CD4-positive, alpha-beta T cell treated with Interleukin-6 at 100 ng/mL for 8 hours (primary cell): ENCODE data around the gene REPS2.
"Not testable (repeated sequence)": the region's sequence is repeated elsewhere in the genome, so short reads cannot be mapped to it uniquely, and the experiment has no call there.

Experiments
- DNase-seq: peaks from one replicate; pipeline ENCODE4 v3.0.0-alpha.2; 2020; ENCODE audit warnings: mixed read lengths, low spot score

The REPS2 gene

DNA sequence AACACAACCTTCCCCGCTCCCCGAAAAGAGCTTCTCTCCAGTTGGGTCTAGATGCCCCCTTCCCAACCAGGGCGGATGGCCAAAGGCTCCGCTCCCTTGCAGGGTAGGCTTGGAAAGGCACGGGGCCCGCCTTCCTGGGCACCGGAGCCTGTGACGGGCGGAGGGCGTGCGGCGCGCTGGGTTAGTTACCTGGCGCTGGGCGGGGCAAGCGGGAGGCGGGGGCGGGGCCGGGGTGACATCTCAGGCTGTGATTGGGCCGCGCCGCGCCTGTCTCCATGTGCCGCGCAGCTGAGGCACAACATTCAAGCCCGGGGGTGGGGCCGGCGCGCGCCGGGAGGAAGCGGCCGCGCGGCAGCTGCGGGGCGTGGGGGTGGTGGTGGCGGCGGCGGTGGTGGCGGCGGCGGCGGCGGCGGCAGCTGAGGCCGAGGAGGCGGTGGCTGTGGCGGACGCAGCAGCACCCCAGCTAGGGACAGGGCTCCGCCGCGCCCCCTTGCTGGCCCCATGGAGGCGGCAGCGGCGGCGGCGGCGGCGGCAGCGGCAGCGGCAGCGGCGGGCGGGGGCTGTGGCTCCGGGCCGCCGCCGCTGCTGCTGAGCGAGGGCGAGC lies at the start of gene REPS2:
TSS of gene REPS2 (plus strand) at position 298 of the 604 bp plus-strand sequence. CDS start at position 502, 204 bp downstream.
- peak; percentile 77 for DNase-seq

- no peak for DNase-seq
These were observed 49.0 kb upstream of the REPS2 start for GRCh38 chrX:16897445-16897844.

DNA sequence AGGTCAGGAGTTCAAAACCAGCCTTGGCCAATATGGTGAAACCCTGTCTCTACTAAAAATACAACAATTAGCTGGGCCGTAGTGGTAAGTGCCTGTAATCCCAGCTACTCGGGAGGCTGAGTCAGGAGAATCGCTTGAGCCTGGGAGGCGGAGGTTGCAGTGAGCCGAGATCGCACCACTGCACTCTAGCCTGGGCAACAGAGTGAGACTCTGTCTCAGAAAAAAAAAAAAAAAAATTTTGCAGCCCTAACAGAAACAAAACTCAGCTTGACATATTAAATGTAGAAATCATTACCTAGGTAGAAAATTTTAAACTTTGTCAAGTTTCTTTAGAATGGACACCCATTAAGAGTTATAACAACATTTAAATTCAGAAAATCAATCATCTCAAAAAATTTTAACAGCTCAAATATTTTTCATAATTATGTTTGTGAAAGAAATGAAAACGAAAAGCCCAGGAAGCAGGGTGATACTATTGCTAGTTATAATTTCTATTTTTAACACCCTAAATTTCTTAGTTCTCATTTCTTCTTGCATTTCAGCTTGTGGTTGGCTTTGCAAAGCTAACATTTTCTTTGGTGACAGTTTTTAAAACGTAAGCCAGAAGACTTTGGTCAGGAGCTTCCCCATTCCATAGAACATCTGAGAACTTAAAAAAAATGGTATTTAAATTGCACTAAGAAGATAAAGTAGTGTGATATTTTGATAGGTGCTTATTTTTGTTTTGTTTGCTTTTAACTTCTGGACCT lies 43.0 kb upstream of the REPS2 start:
- no peak for DNase-seq

GRCh38 chrX:16910376-16910775 lies 36.1 kb upstream of the REPS2 start:
- DNase-seq, result no peak

DNA sequence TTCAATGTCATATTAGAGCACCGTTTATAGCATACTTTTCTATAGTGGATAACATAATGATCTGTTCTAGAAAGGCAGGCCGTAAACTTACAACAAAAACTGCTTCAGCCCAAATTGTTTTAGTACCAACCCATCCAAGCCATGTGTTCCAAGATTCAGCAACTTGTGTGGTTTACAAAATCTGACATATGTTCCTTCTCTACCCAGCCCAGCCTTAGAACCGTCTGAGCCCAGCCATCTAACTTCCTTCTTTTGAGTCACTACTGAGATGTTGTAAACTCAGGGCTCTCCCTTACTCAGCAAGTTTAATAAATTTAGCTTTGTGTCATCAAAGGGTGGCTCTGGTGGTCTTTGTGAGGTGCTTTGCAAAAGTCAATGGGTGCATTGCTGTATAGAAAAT lies 32.4 kb upstream of the REPS2 start:
- no peak for DNase-seq

GRCh38 chrX:16916561-16916960 lies 29.9 kb upstream of the REPS2 start:
- no peak for DNase-seq

DNA sequence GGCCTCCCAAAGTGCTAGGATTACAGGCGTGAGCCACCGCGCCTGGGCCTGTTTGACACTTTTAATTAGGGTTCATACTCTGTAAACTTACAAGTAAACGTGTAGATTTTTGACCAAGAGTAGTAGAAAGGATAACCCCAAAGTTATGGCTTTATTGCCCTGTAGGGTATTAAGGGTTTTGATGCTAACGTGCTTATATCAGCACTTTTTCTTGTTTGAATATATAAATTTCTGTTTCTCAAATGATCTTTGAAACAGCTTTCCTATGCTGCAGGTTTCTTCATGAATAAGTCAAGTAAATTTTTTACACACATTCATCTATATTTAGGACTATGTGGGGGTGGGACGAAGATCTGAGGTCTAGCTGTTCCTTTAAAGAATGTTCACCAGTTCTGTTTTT lies 29.3 kb upstream of the REPS2 start:
- DNase-seq, result no peak

GRCh38 chrX:16918979-16919378 lies 27.5 kb upstream of the REPS2 start:
- DNase-seq, result no peak

DNA sequence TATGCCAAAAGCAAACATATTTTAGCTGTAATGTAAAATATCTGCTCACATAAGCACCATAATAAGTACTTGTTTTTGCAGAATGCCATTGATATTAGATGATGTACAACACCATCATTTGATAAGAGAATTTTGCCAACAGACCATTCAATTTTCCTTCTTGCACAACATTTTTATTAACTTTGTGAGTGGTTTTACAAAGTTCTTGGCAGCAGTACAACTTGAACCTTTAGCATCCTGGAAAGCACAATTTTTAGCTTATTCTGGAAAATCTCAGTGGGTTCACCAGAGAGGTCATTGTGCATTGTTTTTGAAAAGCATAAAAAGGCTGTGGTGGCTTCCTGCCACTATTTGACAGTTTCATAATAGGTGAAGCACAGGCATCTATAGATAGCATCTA lies 26.4 kb upstream of the REPS2 start:
- DNase-seq, result no peak

GRCh38 chrX:16923157-16923556 lies 23.3 kb upstream of the REPS2 start:
- no peak for DNase-seq

GRCh38 chrX:16924631-16925480 lies 21.6 kb upstream of the REPS2 start:
- DNase-seq, result no peak

DNA sequence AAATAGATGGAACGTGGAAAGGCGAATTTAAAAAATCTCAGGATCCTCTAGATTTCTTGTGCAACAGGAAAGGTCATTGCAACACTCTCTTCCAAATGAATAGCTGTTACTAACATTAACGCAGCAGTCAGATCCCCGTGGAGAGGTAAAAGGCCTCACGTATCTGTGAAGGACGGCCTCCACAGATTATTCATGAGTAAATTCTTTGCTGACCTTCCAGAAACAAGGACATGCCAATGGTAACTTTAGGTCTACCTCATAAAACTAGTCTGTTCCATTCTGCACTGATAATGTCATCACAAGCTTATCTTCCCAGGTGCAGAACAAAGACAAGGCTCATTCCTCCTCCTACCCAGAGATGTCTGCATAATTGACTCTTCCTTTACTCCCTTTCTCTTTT lies 16.1 kb upstream of the REPS2 start:
- DNase-seq, result no peak

GRCh38 chrX:16931371-16931770 lies 15.1 kb upstream of the REPS2 start:
- no peak for DNase-seq

GRCh38 chrX:16931855-16932575 lies 14.4 kb upstream of the REPS2 start:
- DNase-seq, result no peak

- no peak for DNase-seq
These were observed 12.3 kb upstream of the REPS2 start for GRCh38 chrX:16934185-16934584.

- DNase-seq, result no peak
These were observed 609 bp downstream of the REPS2 start for GRCh38 chrX:16946971-16947562.

DNA sequence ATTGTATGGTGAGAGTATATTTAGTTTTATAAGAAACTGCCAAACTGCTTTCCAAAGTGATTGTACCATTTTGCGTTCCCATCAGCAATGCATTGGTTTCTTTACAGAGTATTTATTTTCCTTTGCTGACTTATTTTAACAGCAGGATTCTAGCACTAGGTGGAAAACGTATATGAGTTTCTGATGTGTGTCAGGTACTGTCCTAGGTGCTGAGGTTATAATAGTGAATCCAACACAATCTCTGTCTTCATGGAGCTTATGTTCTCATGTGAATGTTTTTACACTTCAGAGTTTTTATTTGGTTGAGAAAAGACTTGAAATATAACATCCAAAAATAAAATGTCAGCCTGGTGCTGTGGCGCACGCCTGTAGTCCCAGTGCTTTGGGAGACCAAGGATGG lies 4.0 kb downstream of the REPS2 start:
- no peak for DNase-seq

- no peak for DNase-seq
These were observed 7.3 kb downstream of the REPS2 start for GRCh38 chrX:16953606-16954211.

DNA sequence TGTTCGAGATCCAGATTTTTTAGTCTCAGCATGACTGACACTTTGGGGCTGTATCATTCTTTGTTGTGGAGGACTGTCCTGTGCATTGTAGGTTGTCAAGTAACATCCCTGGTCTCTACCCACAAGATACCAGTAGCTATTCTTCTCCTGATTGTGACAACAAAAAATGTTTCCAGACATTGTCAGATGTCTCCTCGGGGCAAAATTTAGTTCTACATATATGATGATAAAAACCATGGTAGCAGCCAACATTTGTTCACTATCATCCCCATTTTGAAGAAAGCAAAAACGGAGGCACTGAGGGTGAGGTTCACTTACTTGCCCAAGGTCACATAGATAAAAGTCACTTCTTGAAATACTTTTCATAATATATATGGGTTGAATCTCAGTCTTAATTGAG lies 11.3 kb downstream of the REPS2 start:
- DNase-seq, result no peak

- no peak for DNase-seq
These were observed 11.9 kb downstream of the REPS2 start for GRCh38 chrX:16958356-16958755.

DNA sequence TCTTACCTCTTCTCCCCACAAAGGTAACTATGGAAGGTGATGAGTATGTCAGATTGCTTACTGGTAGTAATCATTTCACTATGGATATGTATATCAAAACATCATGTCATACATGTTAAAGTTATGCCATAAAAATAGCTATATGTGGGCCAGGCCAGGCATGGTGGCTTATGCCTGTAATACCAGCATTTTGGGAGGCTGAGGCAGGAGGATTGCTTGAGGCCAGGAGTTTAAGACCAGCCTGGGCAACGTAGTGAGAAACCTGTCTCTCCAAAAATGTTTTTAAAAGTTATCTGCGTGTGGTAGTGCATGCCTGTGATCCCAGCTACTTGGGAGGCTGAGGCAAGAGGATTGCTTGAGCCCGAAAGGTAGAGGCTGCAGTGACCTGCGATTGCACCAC lies 16.2 kb downstream of the REPS2 start:
- DNase-seq, result not testable (repeated sequence)
